GM12878 (cell line): ENCODE results near the gene ESR1. TPM values are rescaled to one million over a fixed set of nuclear protein-coding genes. Genes with fewer than 3 reads are reported as not detected.

Source experiments
- ATAC-seq: fragments of 200-7000 bp; cut with Tn5 transposase; 3 replicates; pipeline ENCODE4 v1.9.1; 2020; ENCODE audit warnings: mild to moderate bottlenecking, moderate library complexity
- BruUV-seq: library from RNA; stranded (reverse); fragments of 400-500 nt; replicated peaks from 2 replicates; lab custom pipeline; 2021; lab: Mats Ljungman, UMichigan
- CTCF ChIA-PET: fragments of 300-600 bp; sonication (Branson Sonifier 250); formaldehyde crosslinking; extraction: SDS; loops from one replicate; lab custom pipeline; 2021; ENCODE audit warnings: inconsistent platforms; lab: Yijun Ruan, JAX
- POLR2A ChIA-PET: fragments of 350-600 bp; formaldehyde crosslinking; extraction: SDS; loops from one replicate; lab custom pipeline; 2021; ENCODE audit warnings: inconsistent platforms; lab: Charles Lee
- RAD21 ChIA-PET: fragments of 300-600 bp; sonication (Branson Sonifier 250); formaldehyde crosslinking; loops from one replicate; lab custom pipeline; 2023; ENCODE audit warnings: antibody characterized with exemption; ENCODE audit not compliant: unreplicated experiment; lab: Charles Lee
- SMC1A ChIA-PET: fragments of 300-600 bp; sonication (Branson Sonifier 250); formaldehyde crosslinking; loops from one replicate; lab custom pipeline; 2023; ENCODE audit not compliant: unreplicated experiment, uncharacterized antibody; lab: Charles Lee
- DNase-seq: peaks from one replicate; pipeline ENCODE4 v3.0.0-alpha.2; 2011; ENCODE audit warnings: low read depth, low spot score
- FAIRE-seq: peaks from 3 replicates; lab custom pipeline; 2011; peaks lifted over from hg19 to GRCh38; lab: Jason Lieb, UNC
- H2AFZ ChIP-seq: 2 replicates; pipeline ENCODE4 v1.6.0; 2011; ENCODE audit warnings: low read depth, low read length, control low read depth; ENCODE audit not compliant: control insufficient read depth
- H3K27ac ChIP-seq: 2 replicates; pipeline ENCODE4 v1.5.1; 2011; ENCODE audit warnings: control low read depth; ENCODE audit not compliant: control insufficient read depth, insufficient read depth
- H3K27me3 ChIP-seq, 2 experiments: replicated peaks in 1 of 2; 2 replicates each; pipeline versions ENCODE4 v1.6.0 to v1.6.1; 2011; ENCODE audit warnings: low read length in 1 of 2; ENCODE audit not compliant: control insufficient read depth in 2 of 2, insufficient read depth in 2 of 2
- H3K36me3 ChIP-seq, 2 experiments: 2 replicates each; pipeline ENCODE4 v1.5.1; 2011; ENCODE audit warnings: low read length in 1 of 2; ENCODE audit not compliant: control insufficient read depth in 2 of 2, insufficient read depth in 2 of 2
- H3K4me1 ChIP-seq: 2 replicates; pipeline ENCODE4 v1.6.1; 2011; ENCODE audit warnings: mild to moderate bottlenecking, low read length, moderate library complexity, mixed read lengths; ENCODE audit not compliant: control insufficient read depth, insufficient read depth
- H3K4me2 ChIP-seq: 2 replicates; pipeline ENCODE4 v1.6.0; 2011; ENCODE audit warnings: control low read depth; ENCODE audit not compliant: control insufficient read depth, insufficient read depth
- H3K4me3 ChIP-seq: fragments of 200-600 bp; sonication (generic); 2 replicates; pipeline ENCODE4 v1.5.1; 2016
- H3K79me2 ChIP-seq: 2 replicates; pipeline ENCODE4 v1.6.0; 2011; ENCODE audit warnings: low read length; ENCODE audit not compliant: control insufficient read depth, insufficient read depth
- H3K9ac ChIP-seq: 2 replicates; pipeline ENCODE4 v1.8.0; 2011; ENCODE audit warnings: low read length, control low read depth, mixed read lengths; ENCODE audit not compliant: control insufficient read depth, insufficient read depth
- H3K9me3 ChIP-seq: replicated peaks from 3 replicates; pipeline ENCODE4 v1.5.1; 2011; ENCODE audit warnings: mild to moderate bottlenecking, low read length; ENCODE audit not compliant: control insufficient read depth, insufficient read depth
- H4K20me1 ChIP-seq: 2 replicates; pipeline ENCODE4 v1.6.0; 2011; ENCODE audit not compliant: control insufficient read depth, insufficient read depth
- HDGF ChIP-seq: fragments of 450-650 bp; IDR thresholded peaks from 2 replicates; pipeline ENCODE4 v1.6.1; 2016; ENCODE audit warnings: antibody characterized with exemption
- PAX5 ChIP-seq: IDR thresholded peaks from 2 replicates; pipeline ENCODE4 v1.6.1; 2011; ENCODE audit warnings: low read depth, low read length, borderline replicate concordance
- POU2F2 ChIP-seq: IDR thresholded peaks from 3 replicates; pipeline ENCODE4 v1.6.1; 2011; ENCODE audit warnings: low read depth, mild to moderate bottlenecking, low read length, borderline replicate concordance
- SUZ12 ChIP-seq: fragments of 200-600 bp; sonication (generic); IDR thresholded peaks from one replicate; pipeline ENCODE4 v1.6.1; 2018; ENCODE audit warnings: antibody characterized with exemption, mild to moderate bottlenecking; ENCODE audit not compliant: unreplicated experiment
- TAF1 ChIP-seq: IDR thresholded peaks from 2 replicates; pipeline ENCODE4 v1.6.1; 2011; ENCODE audit warnings: mild to moderate bottlenecking, low read depth, low read length, borderline replicate concordance
- TARDBP ChIP-seq: IDR thresholded peaks from 2 replicates; pipeline ENCODE4 v1.6.1; 2016; ENCODE audit warnings: borderline replicate concordance
- ZNF24 ChIP-seq: fragments of 450-650 bp; IDR thresholded peaks from 2 replicates; pipeline ENCODE4 v1.6.1; 2017; ENCODE audit warnings: antibody characterized with exemption, mild to moderate bottlenecking
- WGBS: methylation state at CpG from one replicate; pipeline ENCODE4 v1.1.6; 2016; ENCODE audit warnings: low lambda C conversion rate; ENCODE audit not compliant: insufficient replicate concordance, insufficient coverage; ENCODE audit errors: missing lambda C conversion rate; 5-methylcytosine and 5-hydroxymethylcytosine counted together
- in situ Hi-C: fragments of 300-500 bp; cut with MboI; formaldehyde crosslinking; loops from 9 replicates; pipeline ENCODE4 v1.14.3; 2018; ENCODE audit warnings: mixed read lengths
- intact Hi-C: fragments of 100-400 bp; cut with micrococcal nuclease; formaldehyde crosslinking; loops from one replicate; pipeline ENCODE4 v1.14.2; 2022; ENCODE audit not compliant: unreplicated experiment
- polyA plus RNA-seq, 11 experiments: library from polyadenylated mRNA; depleted of rRNA in 4 of 11; unstranded in 6 of 11; stranded (reverse) in 5 of 11; fragments of >200 nt; fragmentation: Nextera tagmentation in 4 of 11; fragmentation: Illumina TruSeq in 1 of 11; extraction: Ambion mirVana in 4 of 11; extraction: Trizol in 1 of 11; gene quantifications; 1 replicate in 1 of 11; 2 replicates in 10 of 11; pipeline versions ENCODE4 v1.2.1 to v1.2.3, GENCODE V29; 2011 to 2016; ENCODE audit warnings: inconsistent platforms in 2 of 11, missing spikeins in 2 of 11, low read depth in 1 of 11
- total RNA-seq, 4 experiments: library from RNA; depleted of rRNA in 3 of 4; stranded (reverse); fragments of >200 nt in 3 of 4; fragmentation: Illumina TruSeq in 1 of 4; extraction: Trizol in 1 of 4; gene quantifications; 2 replicates each; pipeline versions ENCODE4 v1.2.1 to v1.2.3, GENCODE V29; 2013 to 2021
- TF ChIP-seq, protein P1 (sequence below): fragments of 450-650 bp; conservative IDR thresholded peaks from 2 replicates; pipeline ENCODE4 v1.6.1; 2017; ENCODE audit warnings: mild to moderate bottlenecking, moderate library complexity
- TF ChIP-seq, protein P2 (sequence below): fragments of 450-650 bp; IDR thresholded peaks from 2 replicates; pipeline ENCODE4 v1.6.1; 2017; ENCODE audit warnings: mild to moderate bottlenecking, moderate library complexity
- TF ChIP-seq, protein P3 (sequence below): IDR thresholded peaks from 2 replicates; pipeline ENCODE4 v1.6.1; 2012; ENCODE audit warnings: mild to moderate bottlenecking, low read depth, low read length
- TF ChIP-seq, protein P4 (sequence below): IDR thresholded peaks from 2 replicates; pipeline ENCODE4 v1.6.1; 2012; ENCODE audit warnings: low read depth, low read length, improper control_type of control experiment
- TF ChIP-seq, protein P5 (sequence below): fragments of 450-650 bp; IDR thresholded peaks from 2 replicates; pipeline ENCODE4 v1.6.1; 2016; ENCODE audit warnings: mild to moderate bottlenecking

Gene ESR1
- total and polyA plus RNA-seq, 10 of the 15 experiments (the other 5 are each of a cell fraction or from before 2014, with no cell fraction given), result 0.03 to 0.51 (median 0.21) TPM; not detected in 4

DNA sequence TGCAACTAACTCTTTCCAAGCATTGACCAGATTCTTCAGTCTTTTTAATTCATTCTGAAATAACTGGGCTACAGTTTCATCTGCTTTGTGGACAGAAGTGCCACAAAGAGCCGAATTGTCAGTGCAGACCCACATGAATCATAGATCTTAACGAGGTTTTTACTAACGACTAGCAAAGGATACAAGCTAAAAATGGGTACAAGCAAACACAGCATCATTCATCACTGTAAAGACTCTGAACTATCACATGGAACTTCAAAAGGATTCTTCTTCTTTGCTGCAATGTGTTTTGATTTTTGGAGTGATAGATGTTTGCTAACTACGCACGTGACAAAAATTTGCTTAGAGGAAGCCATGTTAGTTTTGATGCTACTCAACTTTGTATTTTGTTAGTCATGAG is 227.1 kb downstream of the ESR1 start (continued):
- TF ChIP-seq, protein P1, sequence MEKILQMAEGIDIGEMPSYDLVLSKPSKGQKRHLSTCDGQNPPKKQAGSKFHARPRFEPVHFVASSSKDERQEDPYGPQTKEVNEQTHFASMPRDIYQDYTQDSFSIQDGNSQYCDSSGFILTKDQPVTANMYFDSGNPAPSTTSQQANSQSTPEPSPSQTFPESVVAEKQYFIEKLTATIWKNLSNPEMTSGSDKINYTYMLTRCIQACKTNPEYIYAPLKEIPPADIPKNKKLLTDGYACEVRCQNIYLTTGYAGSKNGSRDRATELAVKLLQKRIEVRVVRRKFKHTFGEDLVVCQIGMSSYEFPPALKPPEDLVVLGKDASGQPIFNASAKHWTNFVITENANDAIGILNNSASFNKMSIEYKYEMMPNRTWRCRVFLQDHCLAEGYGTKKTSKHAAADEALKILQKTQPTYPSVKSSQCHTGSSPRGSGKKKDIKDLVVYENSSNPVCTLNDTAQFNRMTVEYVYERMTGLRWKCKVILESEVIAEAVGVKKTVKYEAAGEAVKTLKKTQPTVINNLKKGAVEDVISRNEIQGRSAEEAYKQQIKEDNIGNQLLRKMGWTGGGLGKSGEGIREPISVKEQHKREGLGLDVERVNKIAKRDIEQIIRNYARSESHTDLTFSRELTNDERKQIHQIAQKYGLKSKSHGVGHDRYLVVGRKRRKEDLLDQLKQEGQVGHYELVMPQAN, result no peak
- TF ChIP-seq TAF1 (no peak), TARDBP (no peak)

DNA sequence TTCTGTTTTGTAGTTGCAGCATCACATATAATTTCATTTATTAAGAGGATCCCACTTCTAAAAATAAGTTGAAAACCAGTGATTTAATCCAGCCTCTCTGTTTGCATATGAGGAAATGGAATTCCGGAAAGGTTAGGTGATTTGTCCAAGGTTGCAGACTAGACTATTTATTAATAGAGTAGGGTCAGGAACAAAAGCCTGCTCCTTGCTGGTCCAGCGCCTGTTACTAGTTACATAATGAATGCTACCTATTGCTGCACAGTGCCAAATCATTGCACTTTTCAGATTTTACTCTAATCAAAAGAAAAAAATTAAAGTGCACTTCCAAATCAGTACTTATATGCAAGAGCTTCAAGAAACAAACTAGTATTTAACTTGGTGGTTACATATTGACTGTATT is 238.6 kb downstream of the ESR1 start:
- ChIA-PET CTCF (no interaction called here), SMC1A (no interaction called here), POLR2A (interaction anchor here (0.9 kb wide), 1 partner anchor 73 kb away, joined by 3 read pairs; no protein-coding TSS in a partner anchor), RAD21 (no interaction called here)
- Histone ChIP-seq H3K4me1 (no peaks in the 10 kb centered on the region), H3K4me3 (no peak overlapping the region), H3K27me3 (no peaks in the 10 kb centered on the region; a peak in 1 of 4 replicates), H3K27ac (no peak overlapping the region), H3K36me3 (no peaks in the 10 kb centered on the region), H3K79me2 (no peaks in the 10 kb centered on the region), H4K20me1 (no peaks in the 10 kb centered on the region), H3K9ac (no peak overlapping the region), H3K9me3 (no peaks in the 10 kb centered on the region), H2AFZ (no peak overlapping the region), H3K4me2 (no peak overlapping the region)
- intact Hi-C loops (no loop called here), in situ Hi-C loops (no loop called here)
- no TSS peak for BruUV-seq
- WGBS, result 2% methylated on average over 2 of the region's 2 CpGs
- FAIRE-seq, result no peak
- DNase-seq, result no peak
- no peak for ATAC-seq
- TF ChIP-seq, protein P2, sequence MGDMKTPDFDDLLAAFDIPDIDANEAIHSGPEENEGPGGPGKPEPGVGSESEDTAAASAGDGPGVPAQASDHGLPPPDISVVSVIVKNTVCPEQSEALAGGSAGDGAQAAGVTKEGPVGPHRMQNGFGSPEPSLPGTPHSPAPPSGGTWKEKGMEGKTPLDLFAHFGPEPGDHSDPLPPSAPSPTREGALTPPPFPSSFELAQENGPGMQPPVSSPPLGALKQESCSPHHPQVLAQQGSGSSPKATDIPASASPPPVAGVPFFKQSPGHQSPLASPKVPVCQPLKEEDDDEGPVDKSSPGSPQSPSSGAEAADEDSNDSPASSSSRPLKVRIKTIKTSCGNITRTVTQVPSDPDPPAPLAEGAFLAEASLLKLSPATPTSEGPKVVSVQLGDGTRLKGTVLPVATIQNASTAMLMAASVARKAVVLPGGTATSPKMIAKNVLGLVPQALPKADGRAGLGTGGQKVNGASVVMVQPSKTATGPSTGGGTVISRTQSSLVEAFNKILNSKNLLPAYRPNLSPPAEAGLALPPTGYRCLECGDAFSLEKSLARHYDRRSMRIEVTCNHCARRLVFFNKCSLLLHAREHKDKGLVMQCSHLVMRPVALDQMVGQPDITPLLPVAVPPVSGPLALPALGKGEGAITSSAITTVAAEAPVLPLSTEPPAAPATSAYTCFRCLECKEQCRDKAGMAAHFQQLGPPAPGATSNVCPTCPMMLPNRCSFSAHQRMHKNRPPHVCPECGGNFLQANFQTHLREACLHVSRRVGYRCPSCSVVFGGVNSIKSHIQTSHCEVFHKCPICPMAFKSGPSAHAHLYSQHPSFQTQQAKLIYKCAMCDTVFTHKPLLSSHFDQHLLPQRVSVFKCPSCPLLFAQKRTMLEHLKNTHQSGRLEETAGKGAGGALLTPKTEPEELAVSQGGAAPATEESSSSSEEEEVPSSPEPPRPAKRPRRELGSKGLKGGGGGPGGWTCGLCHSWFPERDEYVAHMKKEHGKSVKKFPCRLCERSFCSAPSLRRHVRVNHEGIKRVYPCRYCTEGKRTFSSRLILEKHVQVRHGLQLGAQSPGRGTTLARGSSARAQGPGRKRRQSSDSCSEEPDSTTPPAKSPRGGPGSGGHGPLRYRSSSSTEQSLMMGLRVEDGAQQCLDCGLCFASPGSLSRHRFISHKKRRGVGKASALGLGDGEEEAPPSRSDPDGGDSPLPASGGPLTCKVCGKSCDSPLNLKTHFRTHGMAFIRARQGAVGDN, result no peak
- TF ChIP-seq POU2F2, result no peak
- TF ChIP-seq, protein P3, sequence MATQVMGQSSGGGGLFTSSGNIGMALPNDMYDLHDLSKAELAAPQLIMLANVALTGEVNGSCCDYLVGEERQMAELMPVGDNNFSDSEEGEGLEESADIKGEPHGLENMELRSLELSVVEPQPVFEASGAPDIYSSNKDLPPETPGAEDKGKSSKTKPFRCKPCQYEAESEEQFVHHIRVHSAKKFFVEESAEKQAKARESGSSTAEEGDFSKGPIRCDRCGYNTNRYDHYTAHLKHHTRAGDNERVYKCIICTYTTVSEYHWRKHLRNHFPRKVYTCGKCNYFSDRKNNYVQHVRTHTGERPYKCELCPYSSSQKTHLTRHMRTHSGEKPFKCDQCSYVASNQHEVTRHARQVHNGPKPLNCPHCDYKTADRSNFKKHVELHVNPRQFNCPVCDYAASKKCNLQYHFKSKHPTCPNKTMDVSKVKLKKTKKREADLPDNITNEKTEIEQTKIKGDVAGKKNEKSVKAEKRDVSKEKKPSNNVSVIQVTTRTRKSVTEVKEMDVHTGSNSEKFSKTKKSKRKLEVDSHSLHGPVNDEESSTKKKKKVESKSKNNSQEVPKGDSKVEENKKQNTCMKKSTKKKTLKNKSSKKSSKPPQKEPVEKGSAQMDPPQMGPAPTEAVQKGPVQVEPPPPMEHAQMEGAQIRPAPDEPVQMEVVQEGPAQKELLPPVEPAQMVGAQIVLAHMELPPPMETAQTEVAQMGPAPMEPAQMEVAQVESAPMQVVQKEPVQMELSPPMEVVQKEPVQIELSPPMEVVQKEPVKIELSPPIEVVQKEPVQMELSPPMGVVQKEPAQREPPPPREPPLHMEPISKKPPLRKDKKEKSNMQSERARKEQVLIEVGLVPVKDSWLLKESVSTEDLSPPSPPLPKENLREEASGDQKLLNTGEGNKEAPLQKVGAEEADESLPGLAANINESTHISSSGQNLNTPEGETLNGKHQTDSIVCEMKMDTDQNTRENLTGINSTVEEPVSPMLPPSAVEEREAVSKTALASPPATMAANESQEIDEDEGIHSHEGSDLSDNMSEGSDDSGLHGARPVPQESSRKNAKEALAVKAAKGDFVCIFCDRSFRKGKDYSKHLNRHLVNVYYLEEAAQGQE, result no peak
- TF ChIP-seq PAX5, result no peak
- no peak for TF ChIP-seq SUZ12
- TF ChIP-seq, protein P4, sequence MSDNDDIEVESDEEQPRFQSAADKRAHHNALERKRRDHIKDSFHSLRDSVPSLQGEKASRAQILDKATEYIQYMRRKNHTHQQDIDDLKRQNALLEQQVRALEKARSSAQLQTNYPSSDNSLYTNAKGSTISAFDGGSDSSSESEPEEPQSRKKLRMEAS, result no peak
- TF ChIP-seq, protein P5, sequence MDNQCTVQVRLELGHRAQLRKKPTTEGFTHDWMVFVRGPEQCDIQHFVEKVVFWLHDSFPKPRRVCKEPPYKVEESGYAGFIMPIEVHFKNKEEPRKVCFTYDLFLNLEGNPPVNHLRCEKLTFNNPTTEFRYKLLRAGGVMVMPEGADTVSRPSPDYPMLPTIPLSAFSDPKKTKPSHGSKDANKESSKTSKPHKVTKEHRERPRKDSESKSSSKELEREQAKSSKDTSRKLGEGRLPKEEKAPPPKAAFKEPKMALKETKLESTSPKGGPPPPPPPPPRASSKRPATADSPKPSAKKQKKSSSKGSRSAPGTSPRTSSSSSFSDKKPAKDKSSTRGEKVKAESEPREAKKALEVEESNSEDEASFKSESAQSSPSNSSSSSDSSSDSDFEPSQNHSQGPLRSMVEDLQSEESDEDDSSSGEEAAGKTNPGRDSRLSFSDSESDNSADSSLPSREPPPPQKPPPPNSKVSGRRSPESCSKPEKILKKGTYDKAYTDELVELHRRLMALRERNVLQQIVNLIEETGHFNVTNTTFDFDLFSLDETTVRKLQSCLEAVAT, result no peak
- TF ChIP-seq HDGF, result no peak
- no peak for TF ChIP-seq ZNF24
